HepG2 (cell line): ENCODE data around the gene UPF3A. TPM values are rescaled to one million over a fixed set of nuclear protein-coding genes. Genes with fewer than 3 reads are reported as not detected.

Experiments
- ATAC-seq: fragments of 200-7000 bp; cut with Tn5 transposase; 3 replicates; pipeline ENCODE4 v1.9.1; 2020; ENCODE audit warnings: mild to moderate bottlenecking, moderate library complexity
- BruUV-seq: library from RNA; stranded (reverse); fragments of 400-500 nt; replicated peaks from 2 replicates; lab custom pipeline; 2021; lab: Mats Ljungman, UMichigan
- CTCF ChIA-PET: fragments of 300-600 bp; formaldehyde crosslinking; extraction: SDS; loops from one replicate; lab custom pipeline; 2021; ENCODE audit warnings: low total read pairs, inconsistent platforms, low intra/inter-chr PET ratio; lab: Yijun Ruan, JAX
- POLR2A ChIA-PET: fragments of 350-600 bp; sonication (Branson Sonifier 250); formaldehyde crosslinking; loops from one replicate; lab custom pipeline; 2020; ENCODE audit warnings: antibody characterized with exemption, inconsistent platforms; lab: Yijun Ruan, JAX
- DNase-seq: peaks from one replicate; pipeline ENCODE4 v3.0.0-alpha.2; 2015; ENCODE audit warnings: low spot score
- FAIRE-seq: peaks from 3 replicates; lab custom pipeline; 2011; peaks lifted over from hg19 to GRCh38; lab: Jason Lieb, UNC
- H2AFZ ChIP-seq: one replicate; pipeline ENCODE4 v1.6.1; 2011; ENCODE audit warnings: low read length, inconsistent platforms
- H3K27ac ChIP-seq: fragments of 300-600 bp; 3 replicates; pipeline ENCODE4 v1.8.0; 2011; ENCODE audit warnings: mixed run types, mild to moderate bottlenecking, mixed read lengths, low read length, inconsistent platforms; ENCODE audit not compliant: insufficient read depth; ENCODE audit errors: extremely low read length
- H3K27me3 ChIP-seq, 2 experiments: fragments of 200-600 bp in 1 of 2; 2 replicates in 1 of 2; 3 replicates in 1 of 2; pipeline versions ENCODE4 v1.6.0 to v1.8.0; 2011; ENCODE audit warnings: low read length in 2 of 2, mild to moderate bottlenecking in 2 of 2, moderate library complexity in 2 of 2, inconsistent platforms in 1 of 2; ENCODE audit not compliant: insufficient read depth in 2 of 2, control insufficient read depth in 1 of 2
- H3K36me3 ChIP-seq, 2 experiments: fragments of 200-600 bp in 1 of 2; replicated peaks in 1 of 2; 2 replicates in 1 of 2; 3 replicates in 1 of 2; pipeline versions ENCODE4 v1.5.1 to v1.8.0; 2011; ENCODE audit warnings: low read length in 2 of 2, inconsistent platforms in 1 of 2; ENCODE audit not compliant: insufficient read depth in 2 of 2, control insufficient read depth in 1 of 2
- H3K4me1 ChIP-seq: 2 replicates; pipeline ENCODE4 v1.5.1; 2012; ENCODE audit warnings: low read length, inconsistent platforms; ENCODE audit not compliant: insufficient read depth
- H3K4me2 ChIP-seq: 2 replicates; pipeline ENCODE4 v1.6.0; 2011; ENCODE audit warnings: low read depth, low read length, inconsistent platforms
- H3K4me3 ChIP-seq, 3 experiments: fragments of 200-600 bp in 1 of 3; sonication (generic), shearing (Covaris generic) in 1 of 3; replicated peaks in 1 of 3; 2 replicates each; pipeline ENCODE4 v1.5.1; 2011 to 2016; ENCODE audit warnings: low read length in 3 of 3, inconsistent platforms in 2 of 3, low read depth in 2 of 3, mild to moderate bottlenecking in 2 of 3, control low read depth in 1 of 3, mixed read lengths in 1 of 3; ENCODE audit not compliant: insufficient read depth in 1 of 3
- H3K79me2 ChIP-seq: one replicate; pipeline ENCODE4 v1.6.1; 2011; ENCODE audit warnings: low read length, inconsistent platforms; ENCODE audit not compliant: insufficient read depth
- H3K9ac ChIP-seq: 2 replicates; pipeline ENCODE4 v1.6.0; 2011; ENCODE audit warnings: mild to moderate bottlenecking, low read depth, low read length, inconsistent platforms; ENCODE audit not compliant: insufficient read depth
- H3K9me3 ChIP-seq: 2 replicates; pipeline ENCODE4 v1.5.1; 2012; ENCODE audit warnings: mild to moderate bottlenecking, low read length
- H4K20me1 ChIP-seq: 2 replicates; pipeline ENCODE4 v1.6.0; 2011; ENCODE audit warnings: inconsistent platforms, mild to moderate bottlenecking, low read length, moderate library complexity; ENCODE audit not compliant: insufficient read depth
- DMAP1 ChIP-seq: IDR thresholded peaks from 2 replicates; pipeline ENCODE4 v1.6.1; 2016
- ELK4 ChIP-seq: sonication (generic); formaldehyde crosslinking; IDR thresholded peaks from 2 replicates; pipeline ENCODE4 v1.9.0; 2021; ENCODE audit warnings: missing genetic modification reagents, borderline replicate concordance
- FLYWCH1 ChIP-seq: sonication (generic); formaldehyde crosslinking; IDR thresholded peaks from 2 replicates; pipeline ENCODE4 v1.8.1; 2023; ENCODE audit warnings: mild to moderate bottlenecking, missing genetic modification reagents
- NFKB2 ChIP-seq: sonication (generic); formaldehyde crosslinking; IDR thresholded peaks from 2 replicates; pipeline ENCODE4 v1.4.0; 2020; ENCODE audit warnings: missing genetic modification reagents, borderline replicate concordance
- NONO ChIP-seq, 2 experiments: fragments of 450-650 bp in 1 of 2; sonication (generic) in 1 of 2; formaldehyde crosslinking in 1 of 2; IDR thresholded peaks in 1 of 2; conservative IDR thresholded peaks in 1 of 2; 2 replicates each; pipeline versions ENCODE4 v1.6.1 to v1.8.0; 2017 to 2022; ENCODE audit warnings: mild to moderate bottlenecking in 1 of 2, missing genetic modification reagents in 1 of 2, moderate library complexity in 1 of 2
- SSRP1 ChIP-seq: IDR thresholded peaks from 2 replicates; pipeline ENCODE4 v1.6.1; 2016; ENCODE audit warnings: control low read depth
- ZNF687 ChIP-seq: sonication (generic); formaldehyde crosslinking; IDR thresholded peaks from 2 replicates; pipeline ENCODE4 v1.5.1; 2020; ENCODE audit warnings: mild to moderate bottlenecking, missing genetic modification reagents, moderate library complexity
- ZNF841 ChIP-seq: sonication (generic); formaldehyde crosslinking; IDR thresholded peaks from 2 replicates; pipeline ENCODE4 v1.8.1; 2023; ENCODE audit warnings: missing genetic modification reagents, borderline replicate concordance
- WGBS: methylation state at CpG from one replicate; pipeline ENCODE4 v1.1.6; 2017; ENCODE audit warnings: low lambda C conversion rate; 5-methylcytosine and 5-hydroxymethylcytosine counted together
- in situ Hi-C: cut with HindIII; loops from 2 replicates; pipeline ENCODE4 v1.10.0; 2017; ENCODE audit warnings: low pct_unique_long_range_greater_than_20kb; ENCODE audit not compliant: extremely low pct_ligation_motif_present
- intact Hi-C: fragments of 100-400 bp; cut with micrococcal nuclease; formaldehyde crosslinking; loops from one replicate; pipeline ENCODE4 v1.10.0; 2022; ENCODE audit not compliant: unreplicated experiment
- polyA plus RNA-seq, 8 experiments: library from polyadenylated mRNA; depleted of rRNA in 3 of 8; stranded (reverse) in 7 of 8; unstranded in 1 of 8; fragments of >200 nt; fragmentation: Illumina TruSeq in 4 of 8; extraction: Trizol in 4 of 8; gene quantifications; 2 replicates each; pipeline versions ENCODE4 v1.2.1 to v1.2.3, GENCODE V29; 2011 to 2016; ENCODE audit warnings: low read depth in 4 of 8, missing spikeins in 1 of 8, mixed read lengths in 1 of 8; ENCODE audit not compliant: insufficient read depth in 1 of 8
- total RNA-seq, 5 experiments: library from RNA; depleted of rRNA; stranded (reverse); fragments of >200 nt; fragmentation: Illumina TruSeq; extraction: Trizol; gene quantifications; 2 replicates each; pipeline ENCODE4 v1.2.3, GENCODE V29; 2016; ENCODE audit warnings: low read depth in 1 of 5
- TF ChIP-seq, protein P1 (sequence below): sonication (generic); formaldehyde crosslinking; IDR thresholded peaks from 2 replicates; pipeline ENCODE4 v1.8.0; 2022; ENCODE audit warnings: missing genetic modification reagents, mild to moderate bottlenecking, moderate library complexity, borderline replicate concordance

The UPF3A gene
- total and polyA plus RNA-seq, 2 of the 13 experiments (the other 11 are each of a cell fraction or from before 2014, with no cell fraction given), result 60.2 to 63.8 TPM

GRCh38 chr13:114324334-114324733 lies 42.9 kb downstream of the UPF3A start:
- H3K27ac ChIP-seq, result no peak overlapping the region
- H2AFZ ChIP-seq, result no peak overlapping the region
- in situ Hi-C loops, result no loop called here
- H4K20me1 ChIP-seq, result no peaks in the 10 kb centered on the region
- FAIRE-seq, result no peak
- CTCF ChIA-PET, result no interaction called here
- no peak overlapping the region for H3K9ac ChIP-seq
- 100% methylated on average over 4 of the region's 4 CpGs for WGBS
- no peak for ATAC-seq
- intact Hi-C loops, result no loop called here
- H3K27me3 ChIP-seq, result no peaks in the 10 kb centered on the region
- no peak for DNase-seq
- peaks cover 18 to 57% of the 10 kb centered on the region in 2 experiments for H3K36me3 ChIP-seq
- H3K4me1 ChIP-seq, result peaks cover 9% of the 10 kb centered on the region; the same call in 1 of the 2 replicates
- H3K79me2 ChIP-seq, result peaks cover 11% of the 10 kb centered on the region
- no TSS peak for BruUV-seq
- no peak overlapping the region for H3K4me2 ChIP-seq
- H3K4me3 ChIP-seq, result no peak overlapping the region
- POLR2A ChIA-PET, result interaction anchor here (1.4 kb wide), 1 partner anchor 43 kb away, joined by 3 read pairs; the partner anchor contains the start of gene UPF3A
- TF ChIP-seq ELK4 (no peak), DMAP1 (no peak), ZNF687 (CRISPR knock-in tag) (no peak), ZNF841 (no peak), NFKB2 (no peak), FLYWCH1 (CRISPR knock-in tag) (no peak), NONO (IDR thresholded peaks at IDR 0.05) (no peak), NONO (CRISPR knock-in tag; conservative IDR thresholded peaks at IDR 0.05) (no peak), SSRP1 (no peak)
- TF ChIP-seq, protein P1, sequence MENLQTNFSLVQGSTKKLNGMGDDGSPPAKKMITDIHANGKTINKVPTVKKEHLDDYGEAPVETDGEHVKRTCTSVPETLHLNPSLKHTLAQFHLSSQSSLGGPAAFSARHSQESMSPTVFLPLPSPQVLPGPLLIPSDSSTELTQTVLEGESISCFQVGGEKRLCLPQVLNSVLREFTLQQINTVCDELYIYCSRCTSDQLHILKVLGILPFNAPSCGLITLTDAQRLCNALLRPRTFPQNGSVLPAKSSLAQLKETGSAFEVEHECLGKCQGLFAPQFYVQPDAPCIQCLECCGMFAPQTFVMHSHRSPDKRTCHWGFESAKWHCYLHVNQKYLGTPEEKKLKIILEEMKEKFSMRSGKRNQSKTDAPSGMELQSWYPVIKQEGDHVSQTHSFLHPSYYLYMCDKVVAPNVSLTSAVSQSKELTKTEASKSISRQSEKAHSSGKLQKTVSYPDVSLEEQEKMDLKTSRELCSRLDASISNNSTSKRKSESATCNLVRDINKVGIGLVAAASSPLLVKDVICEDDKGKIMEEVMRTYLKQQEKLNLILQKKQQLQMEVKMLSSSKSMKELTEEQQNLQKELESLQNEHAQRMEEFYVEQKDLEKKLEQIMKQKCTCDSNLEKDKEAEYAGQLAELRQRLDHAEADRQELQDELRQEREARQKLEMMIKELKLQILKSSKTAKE (CRISPR knock-in tag), result no peak
- H3K9me3 ChIP-seq, result no peaks in the 10 kb centered on the region
